ENCODE measurements around the gene TPRKB.
"Not testable (repeated sequence)": the region's sequence is repeated elsewhere in the genome, so short reads cannot be mapped to it uniquely, and the experiment has no call there.

The TPRKB gene

DNA sequence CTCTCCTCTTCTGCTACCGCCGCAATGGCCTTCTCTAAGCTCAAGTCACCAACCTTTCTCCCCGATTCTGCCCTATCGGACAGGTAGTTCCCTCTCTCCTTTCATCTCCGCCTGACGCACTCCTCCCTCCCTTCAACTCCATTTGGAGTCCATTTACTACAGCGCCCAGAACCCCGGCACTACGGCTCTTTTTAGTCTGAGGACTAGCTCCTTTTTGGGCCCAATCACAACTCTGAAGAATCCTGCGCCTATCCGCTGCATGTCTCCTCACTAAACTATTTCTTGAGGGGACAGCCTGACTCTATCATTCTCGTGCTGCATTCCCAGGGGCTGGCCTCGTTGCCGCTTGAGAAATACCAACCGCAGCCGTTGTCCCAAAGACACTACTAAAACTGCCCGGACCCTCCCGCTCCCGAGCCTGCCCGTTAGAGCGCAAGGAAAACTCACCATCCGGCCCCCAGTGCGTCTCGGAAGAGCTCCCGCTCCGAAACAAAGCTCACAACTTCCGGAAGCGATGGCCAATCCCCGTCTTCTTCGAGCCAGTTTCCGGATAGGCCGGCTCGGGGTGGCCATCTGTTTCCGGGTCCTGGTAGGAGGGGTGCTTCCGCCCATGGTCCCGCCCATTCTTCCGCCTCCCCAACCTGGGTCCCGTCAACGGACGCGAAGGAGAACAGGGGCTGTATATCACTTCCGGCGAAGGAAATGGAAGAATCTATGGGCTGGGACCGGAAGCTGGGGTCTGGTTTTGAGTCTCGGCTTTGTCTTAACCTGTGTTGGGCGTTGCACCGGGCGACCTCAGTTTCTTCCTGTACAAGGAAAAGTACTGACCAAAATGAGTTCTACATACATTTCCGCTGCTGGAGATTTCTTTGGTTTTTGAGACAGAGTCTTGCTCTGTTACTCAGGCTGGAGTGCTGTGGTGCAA lies at the start of gene TPRKB:
TPRKB (minus strand) TSS at position 491 of the 925 bp plus-strand sequence. CDS start 2,776 bp downstream, outside the sequence.
- H3K27ac ChIP-seq, result peak within 1 kb of the TSS; percentile 54
- peak; percentile 64 for DNase-seq (ENCODE audit: low read depth, low spot score)

DNA sequence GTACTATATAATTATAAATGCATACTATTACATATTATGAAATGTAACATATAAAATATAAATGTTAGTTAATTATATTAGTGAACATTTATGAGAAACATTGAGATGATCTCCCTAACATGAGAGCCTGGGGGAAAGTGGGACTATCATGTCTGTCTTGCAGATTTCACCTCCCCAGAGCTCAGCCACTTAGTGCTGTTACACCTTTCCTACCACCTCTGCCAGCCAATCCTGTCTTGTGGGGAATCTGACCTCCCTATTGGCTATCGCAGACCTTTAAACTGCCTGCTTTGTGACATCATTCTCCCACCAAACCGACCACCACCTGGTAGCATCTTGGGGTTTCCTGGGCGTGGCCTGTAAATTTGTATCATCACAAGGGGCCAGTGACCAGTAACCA lies 46.7 kb upstream of the TPRKB start, which contains the start of gene C2orf78:
C2orf78 (plus strand) TSS at position 301 of the 400 bp plus-strand sequence. CDS start 127 bp downstream, outside the sequence.
- H3K27ac ChIP-seq, result peak within 1 kb of the TSS; percentile 38
- not testable (repeated sequence) for DNase-seq (ENCODE audit: low read depth, low spot score)

DNA sequence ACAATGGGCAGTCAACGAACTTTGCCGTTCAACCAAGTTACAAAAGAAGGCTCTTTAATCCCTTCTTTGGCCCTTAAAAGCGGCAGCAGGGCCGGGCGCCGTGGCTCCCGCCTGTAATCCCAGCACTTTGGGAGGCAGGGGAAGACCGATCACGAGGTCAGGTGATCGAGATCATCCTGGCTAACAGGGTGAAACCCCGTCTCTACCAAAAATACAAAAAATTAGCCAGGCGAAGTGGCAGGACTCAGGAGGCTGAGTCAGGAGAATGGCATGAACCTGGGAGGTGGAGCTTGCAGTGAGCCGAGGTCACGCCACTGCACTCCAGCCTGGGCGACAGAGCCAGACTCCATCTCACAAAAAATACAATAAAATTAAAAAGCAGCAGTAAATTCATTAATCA lies 46.3 kb upstream of the TPRKB start:
- peak overlapping the region; percentile 38 for H3K27ac ChIP-seq
- not testable (repeated sequence) for DNase-seq (ENCODE audit: low read depth, low spot score)

DNA sequence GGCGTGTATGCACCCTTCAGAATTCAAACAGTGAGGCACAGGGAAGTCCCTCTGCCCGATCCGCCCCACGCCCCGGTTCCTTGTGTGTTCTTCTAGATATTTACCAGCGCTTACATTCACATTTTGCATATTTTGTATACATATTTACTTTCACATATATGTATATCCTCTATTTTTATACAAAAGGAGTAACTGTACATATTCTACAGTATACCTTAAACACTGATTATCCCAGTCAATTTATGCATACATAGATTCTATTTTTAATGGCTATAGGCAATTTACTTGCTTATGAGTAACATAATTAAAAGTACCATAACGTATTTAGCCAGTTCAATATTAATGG lies 43.1 kb upstream of the TPRKB start:
- DNase-seq (ENCODE audit: low read depth, low spot score), result no peak
- peak overlapping the region; percentile 89 for H3K27ac ChIP-seq

DNA sequence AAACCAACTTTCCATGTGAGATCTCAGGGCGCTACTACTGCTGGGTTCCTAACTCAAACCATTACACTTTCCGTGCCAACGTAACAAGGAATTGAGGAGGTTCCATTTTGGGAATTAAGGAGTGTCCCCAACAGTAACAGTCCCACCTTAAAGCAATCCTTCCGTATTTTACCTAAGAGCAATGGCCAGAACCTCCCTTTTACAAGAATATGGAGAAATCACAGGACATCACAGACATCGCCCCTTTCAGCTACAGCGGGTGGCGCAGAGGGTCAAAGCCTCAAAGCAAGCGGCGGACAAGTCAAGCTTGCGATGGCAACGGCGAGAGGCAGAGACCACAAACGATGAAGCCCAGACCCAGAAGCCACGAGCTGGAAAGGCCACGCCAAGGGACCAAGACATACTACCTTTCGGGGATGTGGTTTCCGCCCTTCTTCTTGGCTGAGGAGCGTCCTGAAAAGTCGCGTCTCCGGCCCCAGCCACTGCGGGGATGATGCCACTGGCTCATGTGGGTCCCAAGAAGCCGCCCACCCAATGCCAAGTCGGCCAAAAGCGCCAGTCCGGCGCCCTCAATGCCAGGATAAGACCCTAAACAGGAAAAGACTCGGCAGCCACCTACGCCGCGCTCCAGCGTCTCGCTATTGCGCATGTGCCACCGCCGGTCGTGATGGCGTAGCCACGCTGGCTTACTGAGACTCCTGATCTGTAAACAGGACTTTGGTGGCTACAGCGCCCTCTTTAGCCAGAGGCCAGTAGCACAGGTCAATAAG lies 42.5 kb upstream of the TPRKB start, which contains the start of gene DUSP11:
DUSP11 (minus strand) TSS at position 637 of the 770 bp plus-strand sequence; CDS start at position 508, 129 bp downstream.
- H3K27ac ChIP-seq, result peak within 1 kb of the TSS; percentile 89
- peak; percentile 55 for DNase-seq (ENCODE audit: low read depth, low spot score)

DNA sequence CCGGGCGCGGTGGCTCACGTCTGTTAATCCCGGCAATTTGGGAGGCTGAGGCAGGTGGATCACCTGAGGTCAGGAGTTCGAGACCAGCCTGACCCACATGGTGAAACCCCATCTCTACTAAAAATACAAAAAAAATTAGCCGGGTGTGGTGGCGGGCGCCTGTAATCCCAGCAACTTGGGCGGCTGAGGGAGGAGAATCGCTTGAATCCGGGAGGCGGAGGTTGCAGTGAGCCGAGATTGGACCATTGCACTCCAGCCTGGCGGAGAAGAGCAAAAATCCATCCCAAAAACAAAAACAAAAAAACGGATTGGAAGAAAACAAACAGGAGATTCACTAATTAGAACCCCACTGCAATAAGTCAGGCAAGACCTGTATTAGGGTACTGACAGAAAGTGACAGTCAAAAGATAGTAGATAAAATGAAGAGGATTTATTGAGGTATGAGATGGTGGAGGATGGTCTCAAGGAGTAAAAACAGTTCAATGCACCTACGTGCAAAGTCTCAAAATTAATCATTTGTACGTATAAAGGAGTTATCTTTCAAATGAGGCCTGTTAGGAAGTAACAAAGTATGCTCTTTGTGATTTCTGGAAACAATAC lies 41.8 kb upstream of the TPRKB start:
- not testable (repeated sequence) for DNase-seq (ENCODE audit: low read depth, low spot score)
- peak overlapping the region; percentile 89 for H3K27ac ChIP-seq

DNA sequence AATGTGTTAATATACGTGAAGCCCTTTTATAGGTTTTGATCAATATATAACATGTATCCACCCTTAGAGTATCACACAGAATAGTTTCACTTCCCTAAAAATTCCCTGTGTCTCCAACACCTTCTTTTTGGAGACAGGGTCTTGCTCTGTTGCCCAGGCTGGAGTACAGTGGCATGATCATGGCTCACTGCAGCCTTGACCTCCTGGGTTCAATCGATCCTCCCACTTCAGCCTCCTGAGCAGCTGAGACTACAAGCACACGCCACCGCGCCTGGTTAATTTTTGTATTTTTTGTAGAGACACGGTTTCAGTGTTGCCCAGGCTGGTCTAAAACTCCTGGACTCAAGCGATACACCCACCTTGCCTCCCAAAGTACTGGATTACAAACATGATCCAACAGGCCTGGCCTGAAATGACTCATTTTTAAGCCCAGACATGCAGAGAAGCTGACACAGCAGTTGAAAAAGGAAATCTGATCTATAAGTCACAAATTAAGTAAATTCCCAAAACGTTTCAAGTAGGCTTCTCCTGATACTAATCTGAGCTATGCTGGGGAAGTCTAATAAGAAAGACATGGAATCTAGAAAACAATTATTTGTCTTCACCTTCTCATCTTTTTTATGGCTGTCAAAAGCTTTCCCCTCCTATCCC lies 39.8 kb upstream of the TPRKB start:
- peak overlapping the region; percentile 89 for H3K27ac ChIP-seq

DNA sequence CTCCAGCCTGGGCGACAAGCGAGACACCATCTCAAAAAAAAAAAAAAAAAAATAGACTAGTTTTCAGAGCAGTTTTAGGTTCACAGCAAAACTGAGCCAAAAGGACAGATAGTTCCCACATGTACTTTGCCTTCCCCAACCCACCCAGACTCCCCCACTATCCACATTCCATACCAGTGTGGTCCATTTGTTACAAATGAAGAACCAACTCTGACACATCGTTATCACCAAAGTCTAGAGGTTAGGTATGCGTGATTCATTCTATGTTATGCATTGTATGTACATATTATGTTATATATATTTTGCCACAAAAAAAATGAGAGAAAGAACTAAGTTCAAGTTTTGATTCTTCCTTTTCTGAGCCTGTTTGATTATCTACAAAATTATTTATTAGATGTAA lies 39.2 kb upstream of the TPRKB start:
- no peak for DNase-seq (ENCODE audit: low read depth, low spot score)
- peak overlapping the region; percentile 89 for H3K27ac ChIP-seq

More for the DNA sequence above, 39.8 kb upstream of the TPRKB start:
- peak; percentile 78 for DNase-seq (ENCODE audit: low read depth, low spot score)

DNA sequence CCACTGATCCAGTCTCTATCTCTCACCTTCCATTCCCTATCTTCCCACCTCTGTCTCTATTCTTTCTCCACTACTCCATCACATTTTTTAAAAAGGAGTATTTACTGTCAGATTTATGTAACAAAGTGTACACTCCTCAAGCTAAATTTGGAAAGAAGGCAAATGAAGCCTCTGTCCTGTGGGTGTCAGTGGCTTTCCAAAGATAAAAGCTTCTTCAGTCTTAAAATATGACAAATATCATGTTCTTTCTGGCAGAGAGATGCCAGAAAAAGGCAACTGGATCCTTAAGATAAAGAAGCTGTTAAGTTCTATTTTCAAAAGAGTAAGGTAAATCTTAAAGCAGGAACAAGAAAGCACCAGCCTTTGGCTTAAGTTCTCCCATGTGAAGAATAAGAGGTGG lies 35.7 kb upstream of the TPRKB start:
- H3K27ac ChIP-seq, result no peak overlapping the region
- no peak for DNase-seq (ENCODE audit: low read depth, low spot score)

DNA sequence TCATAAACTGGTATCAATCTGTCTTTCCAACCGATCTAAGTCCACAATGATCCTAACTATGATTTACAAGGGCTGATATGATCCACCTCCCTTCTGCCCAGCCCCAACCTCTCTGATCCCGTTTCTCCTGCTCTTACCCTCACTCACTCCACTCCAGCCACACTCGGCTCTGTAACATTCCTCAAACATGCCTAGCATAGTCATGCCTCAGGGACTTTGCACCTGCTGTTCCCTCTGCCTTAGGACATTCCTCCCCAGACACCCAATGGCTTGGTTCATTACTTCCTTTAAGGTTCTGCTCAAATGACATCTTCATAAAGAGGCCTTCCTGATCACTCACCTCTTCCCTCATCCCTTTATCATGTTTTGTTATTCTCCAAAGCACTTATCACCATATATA lies 33.6 kb upstream of the TPRKB start:
- no peak overlapping the region for H3K27ac ChIP-seq
- no peak for DNase-seq (ENCODE audit: low read depth, low spot score)

DNA sequence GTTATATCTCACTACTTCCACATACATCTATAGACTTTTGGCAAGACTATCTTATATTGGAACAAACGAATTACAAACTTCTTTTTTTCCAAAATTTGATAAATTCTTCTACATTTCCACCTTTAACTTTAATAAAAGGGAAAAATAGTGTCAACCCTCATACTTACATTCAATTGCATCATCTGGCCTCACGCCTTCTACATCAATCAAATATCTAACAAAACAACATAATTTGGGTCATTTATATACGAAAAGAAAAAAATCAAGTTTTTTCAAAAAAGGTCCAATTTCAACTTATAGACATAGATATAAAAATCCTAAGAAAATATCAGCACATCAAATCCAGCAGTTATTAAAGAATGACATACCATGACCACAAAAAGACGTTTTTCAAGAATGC lies 29.8 kb upstream of the TPRKB start:
- peak overlapping the region; percentile 30 for H3K27ac ChIP-seq
- no peak for DNase-seq (ENCODE audit: low read depth, low spot score)

DNA sequence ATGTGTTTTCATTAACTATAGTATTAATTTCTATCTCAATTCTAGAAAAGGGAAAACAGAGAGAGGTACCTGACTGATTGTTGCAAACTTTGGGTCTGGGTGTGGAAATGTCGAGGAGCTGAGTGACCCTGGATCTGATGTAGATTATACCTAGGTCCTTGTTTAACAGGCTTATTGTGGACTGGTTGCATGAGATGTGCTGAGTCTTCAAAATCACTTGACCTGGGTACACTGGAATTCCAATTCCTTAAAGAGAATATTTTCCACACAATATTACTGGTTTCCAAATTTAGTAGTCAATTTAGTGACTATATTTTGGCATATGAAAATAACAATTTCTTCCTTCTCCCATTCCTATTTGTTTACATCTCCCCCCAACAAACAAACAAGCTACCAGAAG lies 29.2 kb upstream of the TPRKB start:
- H3K27ac ChIP-seq, result peak overlapping the region; percentile 30
- DNase-seq (ENCODE audit: low read depth, low spot score), result no peak

DNA sequence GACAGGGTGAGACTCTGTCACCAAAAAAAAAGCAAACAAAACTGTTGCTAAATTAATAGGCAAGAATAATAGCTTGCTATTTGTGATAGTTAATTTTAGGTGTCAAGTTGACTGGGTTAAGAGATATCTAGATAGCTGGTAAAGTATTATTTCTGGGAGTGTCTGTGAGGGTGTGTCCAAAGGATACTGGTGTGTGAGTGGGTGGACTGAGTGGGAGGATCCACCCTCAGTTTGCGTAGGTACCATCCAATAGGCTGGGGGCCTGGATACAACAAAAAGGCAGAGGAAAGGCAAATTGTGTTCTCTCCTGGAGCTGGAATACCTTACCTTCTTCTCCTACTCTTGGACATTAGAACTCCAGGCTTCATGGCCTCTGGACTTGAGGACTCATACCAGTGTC lies 27.8 kb upstream of the TPRKB start:
- no peak for DNase-seq (ENCODE audit: low read depth, low spot score)
- no peak overlapping the region for H3K27ac ChIP-seq

DNA sequence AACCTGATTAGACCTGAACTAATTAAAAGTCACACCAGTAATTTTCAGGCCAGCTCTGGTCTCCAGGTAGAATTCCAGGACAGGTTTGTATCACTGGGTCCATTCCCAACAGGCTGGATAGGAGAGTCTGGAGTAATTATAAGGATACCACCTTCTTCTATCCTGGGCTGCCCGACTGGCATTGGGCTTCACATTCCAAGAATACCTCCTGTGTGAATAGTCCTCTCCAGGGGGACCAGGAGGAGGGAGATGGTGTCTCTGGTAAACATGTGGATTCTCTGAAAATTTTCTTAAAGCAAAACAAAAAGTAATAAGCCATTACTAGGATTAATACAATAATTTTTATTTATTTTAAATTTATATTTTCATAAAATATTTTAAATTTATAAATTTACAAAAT lies 25.4 kb upstream of the TPRKB start:
- no peak overlapping the region for H3K27ac ChIP-seq
- no peak for DNase-seq (ENCODE audit: low read depth, low spot score)

DNA sequence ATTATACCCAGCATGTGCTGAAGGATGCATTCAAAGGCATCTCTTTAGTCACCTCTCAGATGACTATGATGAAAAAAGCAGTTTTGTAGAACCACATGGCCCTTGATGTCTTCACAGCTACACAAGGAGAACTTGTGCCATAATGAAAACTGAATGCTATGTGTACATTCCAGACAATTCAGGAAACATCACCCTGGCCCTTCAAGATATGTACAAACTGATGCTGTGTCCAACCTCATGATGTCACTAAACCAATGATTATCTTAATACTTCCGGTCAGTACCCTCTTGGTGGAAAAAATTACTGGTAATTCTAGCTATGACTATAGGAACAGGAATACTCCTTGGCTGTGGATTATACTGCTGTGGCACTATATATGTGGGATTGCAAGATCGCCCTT lies 22.8 kb upstream of the TPRKB start:
- DNase-seq (ENCODE audit: low read depth, low spot score), result no peak
- H3K27ac ChIP-seq, result no peak overlapping the region

DNA sequence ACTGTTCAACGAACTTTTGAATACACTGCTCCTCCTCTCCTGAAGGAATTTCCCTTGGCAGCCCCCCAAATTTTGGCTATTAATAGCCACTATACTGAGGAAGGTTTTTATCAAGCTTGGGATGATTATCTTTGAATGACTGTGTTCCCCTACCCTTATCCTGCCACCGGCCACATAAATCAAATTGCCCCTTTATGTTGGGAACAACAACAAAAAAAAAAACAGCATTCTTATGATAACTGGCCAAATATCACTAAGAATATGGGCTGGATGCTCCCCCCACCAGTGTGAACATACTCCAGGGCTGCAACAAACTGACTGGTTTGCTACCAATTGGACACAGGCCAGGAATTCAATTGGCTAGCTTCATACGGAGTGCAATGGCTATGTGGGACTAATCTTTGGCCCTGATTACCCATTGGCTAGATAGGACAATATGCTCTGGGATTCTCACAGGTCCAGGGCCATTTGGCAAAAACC lies 22.2 kb upstream of the TPRKB start:
- no peak overlapping the region for H3K27ac ChIP-seq
- no peak for DNase-seq (ENCODE audit: low read depth, low spot score)

DNA sequence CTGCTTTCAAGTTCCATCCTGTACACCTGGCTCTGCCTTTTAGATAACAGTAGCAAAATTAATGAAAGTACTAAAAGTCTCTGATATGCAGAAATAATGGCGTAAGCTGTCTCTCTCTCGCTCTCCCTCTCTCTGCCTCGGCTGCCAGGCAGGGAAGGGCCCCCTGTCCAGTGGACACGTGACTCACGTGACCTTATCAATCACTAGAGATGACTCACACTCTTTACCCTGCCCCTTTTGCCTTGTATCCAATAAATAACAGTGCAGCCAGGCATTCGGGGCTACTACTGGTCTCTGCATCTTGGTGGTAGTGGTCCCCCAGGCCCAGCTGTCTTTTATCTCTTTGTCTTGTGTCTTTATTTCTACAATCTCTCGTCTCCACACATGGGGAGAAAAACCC lies 17.2 kb upstream of the TPRKB start:
- DNase-seq (ENCODE audit: low read depth, low spot score); H3K27ac ChIP-seq: not testable (repeated sequence)

DNA sequence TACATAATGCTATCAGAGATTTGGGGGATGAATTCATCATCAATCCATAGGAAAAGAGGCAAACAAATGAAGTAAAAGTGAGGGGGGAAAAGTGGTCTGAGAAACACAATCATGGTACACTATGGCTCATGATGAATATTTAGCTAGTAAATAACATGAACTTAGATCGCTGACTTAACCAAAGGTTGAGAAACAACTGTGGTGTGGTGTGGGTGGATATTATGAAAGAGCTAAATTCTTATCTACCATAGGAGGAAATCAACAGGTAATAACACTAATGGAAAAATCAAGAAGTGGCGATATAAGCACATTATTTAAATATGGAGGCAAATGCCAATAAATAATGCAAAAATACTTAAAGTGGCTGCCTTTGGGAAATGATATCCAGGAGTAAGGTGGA lies 12.2 kb upstream of the TPRKB start:
- no peak overlapping the region for H3K27ac ChIP-seq
- no peak for DNase-seq (ENCODE audit: low read depth, low spot score)

DNA sequence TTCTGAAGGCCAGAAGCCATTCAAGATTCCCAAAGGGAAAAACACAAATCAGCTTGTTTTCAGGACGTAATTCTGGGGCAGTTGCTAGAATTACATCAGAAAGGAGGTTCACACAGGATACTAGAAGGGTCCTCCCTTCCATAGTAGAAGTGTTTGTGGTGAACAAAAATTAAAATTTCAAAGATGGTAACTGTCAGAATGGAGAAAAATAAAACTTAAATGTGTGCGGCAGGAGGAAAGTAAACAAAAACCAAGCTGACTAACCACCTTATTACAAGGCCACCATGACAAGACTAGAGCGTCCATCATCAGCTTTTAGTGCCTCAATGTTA lies 9.7 kb upstream of the TPRKB start:
- DNase-seq (ENCODE audit: low read depth, low spot score), result no peak
- no peak overlapping the region for H3K27ac ChIP-seq
